ENCODE results near the gene LHFPL6.

- TF ChIP-seq SMC3 (IDR thresholded peaks at IDR 0.05), result no peak
- TF ChIP-seq ESRRA (IDR thresholded peaks at IDR 0.05; ENCODE audit: borderline replicate concordance, low read length), result no peak
- no peak for TF ChIP-seq ZNF302 (CRISPR knock-in tag; IDR thresholded peaks at IDR 0.05)
- no peak for TF ChIP-seq CTCF (IDR thresholded peaks at IDR 0.05)
- no peak for TF ChIP-seq POLR2A (IDR thresholded peaks at IDR 0.05; ENCODE audit: low read length)
- TF ChIP-seq MYC (IDR thresholded peaks at IDR 0.05; ENCODE audit: borderline replicate concordance, low read length), result no peak
- TF ChIP-seq JUN (IDR thresholded peaks at IDR 0.05), result no peak
- TF ChIP-seq CEBPB (IDR thresholded peaks at IDR 0.05), result no peak
- no peak for TF ChIP-seq ZSCAN20 (CRISPR knock-in tag; IDR thresholded peaks at IDR 0.05)
Measured at GRCh38 chr13:39557285-39557955, 45.6 kb downstream of the LHFPL6 start.
